Activated naive CD4-positive, alpha-beta T cell (primary cell): ENCODE results near the gene FAM20C.

ENCODE experiments used
- DNase-seq, 4 experiments: peaks; one replicate each; lab custom pipeline; 2025; lab: John Stamatoyannopoulos, UW

The FAM20C gene

GRCh38 chr7:258476-259190, 66.3 kb downstream of the FAM20C start:
- DNase-seq = no peak

GRCh38 chr7:259191-259505, 66.8 kb downstream of the FAM20C start:
- no peak for DNase-seq

- no peak for DNase-seq
These were observed 67.5 kb downstream of the FAM20C start for GRCh38 chr7:259751-260405.

DNA sequence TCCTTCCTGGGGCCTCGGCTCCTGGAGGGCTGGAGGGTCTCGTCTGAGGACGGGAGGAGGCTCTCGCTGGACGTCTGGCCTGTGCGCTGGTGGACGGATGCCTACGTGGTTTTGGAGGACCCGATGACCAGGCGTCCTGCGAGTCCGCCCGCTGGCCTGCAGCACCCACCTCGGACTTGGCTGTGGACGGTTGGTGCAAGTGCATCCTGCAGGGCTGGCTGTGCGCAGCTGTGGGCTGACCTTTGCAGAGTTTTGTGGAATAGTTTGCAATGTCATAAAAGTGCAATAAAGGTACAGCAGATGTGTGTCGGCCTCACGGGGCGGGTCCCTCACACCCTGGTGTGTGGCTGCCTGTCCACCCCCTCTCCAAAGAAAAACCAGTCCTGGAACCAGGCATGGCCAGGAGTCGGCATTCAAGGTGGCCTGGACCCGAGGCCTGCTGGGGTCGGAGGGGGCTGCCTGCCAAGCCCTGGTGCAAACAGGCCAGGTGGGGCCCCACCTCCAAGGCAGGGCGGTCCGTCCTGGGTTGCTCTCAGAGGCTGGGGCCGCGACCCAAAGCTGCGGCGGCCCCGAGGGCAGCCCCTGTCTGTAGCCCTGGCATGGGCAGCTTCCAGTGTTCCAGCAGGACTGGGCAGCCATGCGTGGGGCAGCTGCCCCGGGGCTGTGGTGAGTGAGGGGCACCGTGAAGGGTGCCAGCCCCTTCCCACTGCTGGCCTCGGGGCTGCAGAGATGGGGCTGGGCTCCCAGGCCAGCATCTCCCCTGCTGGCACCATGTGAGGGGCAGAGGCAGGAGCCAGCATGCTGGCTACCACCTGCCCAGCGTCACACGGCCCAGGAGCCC, 68.3 kb downstream of the FAM20C start:
- no peak for DNase-seq

GRCh38 chr7:261341-262250, 69.2 kb downstream of the FAM20C start:
- no peak for DNase-seq

DNA sequence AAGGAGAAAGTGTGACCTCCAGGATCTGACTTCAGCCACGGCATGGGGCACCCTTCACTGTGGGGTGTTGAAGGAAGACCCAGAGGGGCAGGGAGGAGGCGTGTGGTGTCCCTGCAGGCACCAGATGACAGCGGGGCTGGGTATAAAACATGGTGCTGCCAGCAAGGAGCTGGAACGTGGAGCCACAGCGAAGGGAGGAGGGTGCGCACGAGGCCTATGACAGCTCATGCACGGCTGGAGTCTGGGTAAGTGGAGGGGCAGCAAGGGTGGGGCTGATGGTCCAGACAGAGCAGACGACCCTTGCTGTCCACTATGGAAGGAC, 69.8 kb downstream of the FAM20C start:
- no peak for DNase-seq

DNA sequence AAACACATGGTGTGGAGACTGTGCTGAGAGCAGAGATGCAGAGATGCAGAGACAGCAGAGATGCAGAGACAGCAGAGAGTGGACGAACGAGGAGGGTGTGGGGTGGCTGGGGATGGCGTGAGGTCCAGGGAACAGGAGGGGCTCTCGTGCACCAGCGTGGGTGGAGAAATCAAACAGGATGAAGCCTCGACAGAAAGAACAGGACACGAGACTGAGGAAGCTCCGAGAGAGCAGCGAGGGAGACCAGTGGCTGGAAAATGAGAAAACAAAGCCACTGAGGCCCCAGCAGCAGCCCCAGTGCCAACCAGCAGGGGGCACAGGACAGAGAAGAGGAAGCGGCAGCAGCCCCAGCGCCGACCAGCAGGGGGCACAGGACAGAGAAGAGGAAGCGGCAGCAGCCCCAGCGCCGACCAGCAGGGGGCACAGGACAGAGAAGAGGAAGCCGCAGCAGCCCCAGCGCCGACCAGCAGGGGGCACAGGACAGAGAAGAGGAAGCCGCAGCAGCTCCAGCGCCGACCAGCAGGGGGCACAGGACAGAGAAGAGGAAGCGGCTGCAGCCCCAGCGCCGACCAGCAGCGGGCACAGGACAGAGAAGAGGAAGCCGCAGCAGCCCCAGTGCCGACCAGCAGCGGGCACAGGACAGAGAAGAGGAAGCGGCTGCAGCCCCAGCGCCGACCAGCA, 70.4 kb downstream of the FAM20C start:
- DNase-seq = peak in 2 of 4 experiments; percentile 34 to 52

GRCh38 chr7:263483-264351, 71.3 kb downstream of the FAM20C start:
- DNase-seq = peak; percentile 17 to 99 (median 72)

DNA sequence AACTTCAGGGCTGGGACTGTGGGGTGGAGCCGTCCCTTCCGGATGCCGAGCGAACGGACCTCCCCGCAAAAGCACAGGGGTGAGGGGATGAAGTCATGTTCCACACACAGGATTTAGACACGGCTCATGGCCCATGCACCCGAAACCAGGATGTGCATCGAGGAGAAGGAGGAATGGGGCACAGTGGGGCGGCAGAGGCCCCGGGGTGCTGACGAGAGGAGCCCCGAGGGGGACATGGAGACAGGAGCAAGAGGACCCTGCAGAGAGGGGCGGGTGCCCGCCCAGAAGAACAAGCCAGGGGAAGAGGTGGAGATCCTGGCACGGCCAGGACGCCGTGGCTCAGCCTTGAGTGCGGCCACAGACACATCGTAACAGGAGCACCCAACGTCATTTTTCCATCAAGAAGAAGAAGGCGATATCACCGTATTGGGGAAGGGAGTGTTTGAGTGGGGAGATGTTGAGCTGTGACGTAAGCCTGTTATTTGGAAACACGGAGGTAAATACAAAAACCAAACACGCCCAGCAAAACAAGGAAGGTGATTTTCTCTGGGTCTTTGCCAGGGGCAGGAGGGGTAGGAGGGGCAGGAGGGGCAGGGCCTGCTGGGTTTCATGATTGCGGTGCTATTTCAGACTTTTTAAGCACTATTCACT, 72.3 kb downstream of the FAM20C start:
- DNase-seq = no peak

- no peak for DNase-seq
These were observed 73.0 kb downstream of the FAM20C start for GRCh38 chr7:265192-265997.

DNA sequence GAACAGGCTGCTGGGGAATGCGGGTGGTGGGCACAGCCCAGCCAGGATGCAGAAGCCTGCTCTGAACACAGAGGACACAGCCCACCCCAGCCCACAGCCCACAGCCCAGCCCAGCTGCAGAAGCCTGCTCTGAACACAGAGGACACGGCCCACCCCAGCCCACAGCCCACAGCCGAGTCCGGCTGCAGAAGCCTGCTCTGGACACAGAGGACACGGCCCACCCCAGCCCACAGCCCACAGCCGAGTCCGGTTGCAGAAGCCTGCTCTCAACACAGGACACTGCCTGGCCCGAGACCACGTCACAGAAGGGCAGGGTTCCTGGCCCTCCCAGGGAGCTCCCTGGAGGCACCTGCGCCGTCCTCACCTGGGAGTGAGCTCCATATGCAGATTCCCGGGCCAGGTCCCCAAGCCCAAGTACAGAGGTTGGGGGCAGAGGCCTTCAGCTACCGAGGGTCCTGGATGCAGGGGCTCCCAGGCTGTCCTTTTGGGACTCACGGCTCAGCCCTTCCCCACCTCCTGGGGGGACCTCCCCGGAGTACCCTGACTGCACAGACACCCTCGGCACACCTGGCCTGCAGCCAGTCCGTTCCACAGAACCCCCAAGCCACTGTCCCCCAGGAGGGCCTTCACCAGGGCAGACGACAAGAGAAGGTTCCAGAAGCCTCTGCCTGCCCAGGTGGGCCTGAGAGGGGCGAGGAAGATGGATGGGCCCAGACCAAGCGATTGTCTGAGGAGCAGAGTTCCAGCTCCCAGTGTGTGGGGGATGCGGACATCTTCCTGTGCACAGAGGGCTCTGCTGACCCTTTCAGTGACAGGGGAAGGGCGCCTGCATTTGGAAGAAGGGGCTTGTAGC, 73.9 kb downstream of the FAM20C start:
- DNase-seq = no peak

DNA sequence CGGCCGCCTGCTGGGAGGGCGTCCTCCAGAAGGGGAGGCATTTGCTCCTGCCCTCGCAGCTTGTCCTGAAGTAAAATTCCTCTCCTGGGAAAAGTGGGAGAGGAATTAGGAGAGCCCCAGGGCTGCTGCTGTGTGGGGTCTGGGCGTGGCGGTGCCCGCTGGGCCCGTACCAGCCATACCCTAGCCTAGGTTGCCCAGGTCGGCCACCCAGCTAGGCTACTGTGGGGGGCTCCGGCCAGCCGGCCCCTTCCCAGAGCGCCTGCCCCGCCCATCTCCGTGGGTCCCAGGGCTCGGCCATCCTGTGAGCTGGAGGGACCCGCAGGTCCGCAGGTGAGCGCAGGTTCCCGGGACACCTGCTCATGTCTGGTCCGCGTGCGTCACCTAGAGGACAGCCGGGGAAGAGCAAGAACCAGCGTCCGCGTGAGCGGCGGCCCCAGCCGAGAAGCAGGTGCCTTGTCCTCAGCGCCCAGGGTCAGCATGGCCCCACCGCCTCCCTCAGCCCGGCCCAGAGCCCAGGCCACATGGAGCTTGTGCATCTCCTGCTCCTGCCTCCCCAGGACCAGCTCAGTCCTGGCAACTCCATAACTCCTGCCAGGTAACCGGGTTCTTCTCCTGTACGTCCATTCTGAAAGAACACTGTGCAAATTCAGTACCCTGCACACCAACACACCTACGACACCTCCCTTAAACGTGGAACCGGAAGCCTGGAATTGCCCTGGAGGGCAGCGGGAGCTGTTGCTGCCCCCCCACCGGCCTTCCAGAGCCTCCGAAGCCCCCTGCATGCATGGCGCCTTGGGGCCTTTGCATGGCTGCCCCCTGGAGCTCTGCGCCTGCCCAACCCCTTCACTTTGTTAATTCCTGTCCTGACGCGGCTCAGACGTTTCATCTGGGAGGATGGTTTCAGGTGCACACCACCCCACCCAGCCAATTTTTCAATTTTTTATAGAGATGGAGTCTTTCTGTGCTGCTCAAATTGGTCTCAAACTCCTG, 74.8 kb downstream of the FAM20C start:
- DNase-seq = no peak

DNA sequence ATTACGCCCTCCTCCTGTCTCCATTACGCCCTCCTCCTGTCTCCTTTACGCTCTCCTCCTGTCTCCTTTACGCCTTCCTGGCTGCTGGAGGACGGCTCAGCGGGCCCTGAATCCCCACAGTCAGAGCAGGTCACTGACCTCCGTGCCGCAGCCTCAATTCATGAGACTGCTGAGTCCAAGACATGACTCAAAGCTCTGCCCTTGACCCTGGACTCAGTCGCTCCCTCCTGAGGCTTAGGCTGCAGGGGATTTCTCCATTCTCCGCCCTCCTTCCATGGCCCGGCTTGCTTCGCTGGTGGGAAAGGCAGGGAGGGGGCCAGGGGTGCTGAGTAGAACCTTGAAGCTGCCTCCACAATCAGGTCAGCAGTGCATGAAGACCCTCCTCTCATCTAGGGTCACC, 76.6 kb downstream of the FAM20C start:
- DNase-seq = no peak

DNA sequence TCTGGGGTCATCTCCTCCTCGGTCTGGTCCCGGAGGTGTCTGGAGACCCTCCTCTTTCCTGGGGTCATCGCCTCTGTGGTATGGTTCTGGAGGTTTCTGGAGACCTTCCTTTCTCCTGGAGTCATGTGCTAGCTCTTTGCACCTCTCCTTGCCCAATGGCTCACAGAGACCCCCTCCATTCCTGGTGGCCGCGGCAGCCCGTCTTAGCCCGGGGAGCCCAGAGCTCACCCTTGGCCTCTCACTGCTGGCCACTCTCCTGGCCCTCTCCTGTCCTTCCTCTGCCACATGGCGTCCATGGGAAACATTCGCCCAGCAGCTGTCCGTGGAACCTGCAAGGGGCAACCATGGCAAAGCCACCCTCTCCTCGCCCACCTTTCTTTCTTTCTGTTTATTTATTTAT, 77.3 kb downstream of the FAM20C start:
- no peak for DNase-seq

- no peak for DNase-seq
These were observed 78.1 kb downstream of the FAM20C start for GRCh38 chr7:270351-270983.

DNA sequence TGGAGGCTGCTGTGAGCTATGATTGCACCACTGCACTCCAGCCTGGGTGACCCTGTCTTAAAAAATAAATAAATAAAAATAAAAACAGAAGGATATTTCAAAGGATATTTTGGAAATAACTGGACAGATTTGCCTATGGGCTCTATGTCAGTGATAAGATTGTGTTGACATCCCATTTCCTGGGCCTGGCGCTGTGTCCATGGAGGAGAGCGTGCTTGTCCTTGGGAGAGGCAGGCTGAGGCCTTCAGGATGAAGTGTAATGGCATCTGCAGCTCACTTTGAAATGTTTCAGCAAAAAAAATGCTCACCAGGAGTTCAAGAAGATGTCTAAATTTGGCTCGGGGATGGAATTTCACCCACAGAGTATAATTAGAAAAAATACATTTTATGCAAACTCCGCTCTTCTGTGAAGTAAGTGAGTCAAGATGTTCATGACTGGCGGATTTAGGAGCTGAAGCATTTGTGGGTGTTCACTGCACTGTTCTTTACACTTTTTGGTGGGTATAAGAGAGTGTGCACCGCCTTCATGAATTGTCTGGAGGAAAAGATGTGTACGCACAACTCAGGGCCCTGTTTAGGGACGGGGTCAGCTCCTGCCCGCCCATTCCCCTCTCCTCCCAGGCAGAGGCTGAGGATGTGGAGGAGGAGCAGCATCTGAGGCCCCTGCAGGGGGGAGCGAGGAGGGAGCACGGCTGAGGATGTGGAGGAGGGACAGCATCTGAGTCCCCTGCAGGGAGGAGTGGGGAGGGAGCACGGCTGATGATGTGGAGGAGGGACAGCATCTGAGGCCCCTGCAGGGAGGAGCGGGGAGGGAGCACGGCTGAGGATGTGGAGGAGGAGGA, 79.1 kb downstream of the FAM20C start:
- DNase-seq = no peak
